ENCODE results near the gene WIZ.

The WIZ gene

DNA sequence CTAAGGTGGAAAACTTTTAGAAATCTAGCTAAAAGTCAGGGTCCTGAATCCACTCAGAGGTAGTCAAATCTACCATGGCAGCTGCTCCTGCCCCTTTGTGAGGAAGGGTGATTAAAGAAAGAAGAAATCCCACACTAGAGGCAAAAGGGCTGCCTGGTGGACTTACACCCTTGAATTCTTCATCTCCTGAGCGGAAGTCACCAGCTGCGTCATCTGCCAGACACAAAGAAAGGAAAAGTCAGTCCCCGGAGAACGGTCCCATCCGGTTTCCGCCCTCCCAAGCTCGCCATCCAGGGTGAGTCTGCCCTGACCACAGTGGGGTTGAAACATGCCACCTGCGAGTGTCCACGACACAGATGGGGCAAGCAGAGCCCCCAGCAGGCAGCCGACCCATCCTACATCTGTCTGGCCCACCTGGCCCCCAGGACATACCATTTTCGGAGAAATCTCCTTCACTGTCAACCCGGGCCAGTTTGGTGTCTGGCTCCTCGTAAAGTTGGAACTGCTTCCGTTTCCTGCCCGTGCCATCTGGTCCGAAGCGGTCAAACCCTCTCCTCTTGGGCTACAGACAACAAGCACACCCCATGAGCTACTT lies 77.9 kb downstream of the WIZ start:
- DNase-seq: no peak

DNA sequence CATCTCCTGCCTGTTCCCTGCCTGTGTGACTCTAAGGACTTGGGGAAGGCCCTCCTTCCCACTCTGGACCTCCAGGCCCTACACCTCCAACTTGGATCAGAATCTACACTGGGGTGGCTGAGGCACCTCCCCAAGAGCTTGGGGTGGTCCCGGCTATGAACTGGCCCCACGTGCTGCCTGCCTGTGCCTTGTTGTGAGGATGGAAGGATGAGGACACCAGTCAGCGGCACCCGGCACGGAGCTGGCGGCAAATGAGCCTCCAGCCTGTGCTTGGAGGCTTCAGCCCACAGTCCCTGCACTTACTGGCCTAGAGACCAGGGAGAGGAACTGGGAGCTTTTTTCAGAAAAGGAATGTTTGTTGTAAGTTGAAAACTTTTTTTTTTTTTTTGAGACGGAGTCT lies 78.6 kb downstream of the WIZ start:
- DNase-seq: no peak

Measured in NCI-H1436 treated with DMSO at 0.1 percent for 48 hours (cell line).